A549 (cell line): ENCODE results near the gene CACNA1D.

Source experiments
- CEBPB ChIP-seq, 2 experiments: fragments of >200 bp in 1 of 2; sonication (Bioruptor Twin) in 1 of 2; formaldehyde crosslinking in 1 of 2; IDR thresholded peaks; 2 replicates each; pipeline ENCODE4 v1.6.1; 2012 to 2016
- CTCF ChIP-seq: fragments of >200 bp; sonication (Bioruptor Twin); formaldehyde crosslinking; IDR thresholded peaks from 3 replicates; pipeline ENCODE4 v1.5.1; 2016
- EP300 ChIP-seq, 2 experiments: fragments of >200 bp; sonication (Bioruptor Twin); formaldehyde crosslinking; IDR thresholded peaks; 2 replicates in 1 of 2; 3 replicates in 1 of 2; pipeline ENCODE4 v1.6.1; 2016 to 2017
- ESRRA ChIP-seq: fragments of 150-350 bp; IDR thresholded peaks from 2 replicates; pipeline ENCODE4 v1.6.1; 2014; ENCODE audit warnings: mild to moderate bottlenecking, low read length, borderline replicate concordance
- HDAC2 ChIP-seq: fragments of 200-600 bp; sonication (generic); IDR thresholded peaks from 2 replicates; pipeline ENCODE4 v1.6.1; 2016
- HES2 ChIP-seq: fragments of >200 bp; sonication (Bioruptor Twin); formaldehyde crosslinking; IDR thresholded peaks from 2 replicates; pipeline ENCODE4 v1.6.1; 2016
- RFX5 ChIP-seq: fragments of 450-650 bp; IDR thresholded peaks from 2 replicates; pipeline ENCODE4 v1.7.1; 2014; ENCODE audit warnings: antibody characterized with exemption, mild to moderate bottlenecking, moderate library complexity
- ZSCAN20 ChIP-seq: fragments of 250-450 bp; sonication (Bioruptor Pico); IDR thresholded peaks from 2 replicates; pipeline ENCODE4 v1.8.0; 2022; ENCODE audit warnings: mild to moderate bottlenecking, moderate library complexity
- TF ChIP-seq, protein P1 (sequence below): fragments of 450-650 bp; IDR thresholded peaks from 2 replicates; pipeline ENCODE4 v1.6.1; 2014; ENCODE audit warnings: antibody characterized with exemption

- TF ChIP-seq HDAC2 (no peak), EP300 (IDR thresholded peaks at IDR 0.05) (no peak), CTCF (no peak), ZSCAN20 (no peak), CEBPB (IDR thresholded peaks at IDR 0.05) (no peak), ESRRA (no peak), RFX5 (no peak), HES2 (no peak)
- TF ChIP-seq, protein P1, sequence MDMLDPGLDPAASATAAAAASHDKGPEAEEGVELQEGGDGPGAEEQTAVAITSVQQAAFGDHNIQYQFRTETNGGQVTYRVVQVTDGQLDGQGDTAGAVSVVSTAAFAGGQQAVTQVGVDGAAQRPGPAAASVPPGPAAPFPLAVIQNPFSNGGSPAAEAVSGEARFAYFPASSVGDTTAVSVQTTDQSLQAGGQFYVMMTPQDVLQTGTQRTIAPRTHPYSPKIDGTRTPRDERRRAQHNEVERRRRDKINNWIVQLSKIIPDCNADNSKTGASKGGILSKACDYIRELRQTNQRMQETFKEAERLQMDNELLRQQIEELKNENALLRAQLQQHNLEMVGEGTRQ = no peak
These were observed 298.5 kb downstream of the CACNA1D start for GRCh38 chr3:53792866-53793265.
